Activated naive CD4-positive, alpha-beta T cell treated with Interleukin-2 at 50 U/mL for 16 hours (primary cell): ENCODE results near the gene CRB1.

Experiments used
- DNase-seq: peaks from one replicate; pipeline ENCODE4 v3.0.0-alpha.2; 2020

The CRB1 gene

DNA sequence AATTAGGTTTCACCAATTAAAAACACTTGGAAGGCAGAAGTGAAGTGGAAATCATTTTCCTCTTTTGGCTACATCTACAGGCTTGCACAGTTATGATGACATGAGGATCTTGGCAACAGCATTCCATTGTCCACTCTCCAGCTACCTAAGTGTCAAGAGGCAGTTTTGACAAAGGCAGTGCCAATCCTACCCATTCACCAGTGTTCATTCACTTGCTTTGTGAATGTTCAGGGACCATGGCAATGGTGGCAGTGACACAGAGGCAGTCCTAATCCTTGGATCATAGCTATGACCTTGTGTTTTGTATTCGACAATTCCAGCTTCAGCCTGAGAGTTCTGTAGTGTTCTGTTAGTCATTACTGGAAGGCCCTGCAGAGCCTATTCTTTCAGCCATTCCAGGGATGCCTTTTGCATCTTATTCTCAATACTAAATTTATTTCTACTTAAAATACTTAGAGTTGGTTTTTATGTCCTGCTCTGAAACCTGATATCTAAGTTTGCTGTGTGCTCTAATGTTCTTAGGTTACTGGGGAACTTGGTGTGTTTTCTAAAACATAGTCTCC lies 36.7 kb downstream of the CRB1 start:
- DNase-seq = no peak

DNA sequence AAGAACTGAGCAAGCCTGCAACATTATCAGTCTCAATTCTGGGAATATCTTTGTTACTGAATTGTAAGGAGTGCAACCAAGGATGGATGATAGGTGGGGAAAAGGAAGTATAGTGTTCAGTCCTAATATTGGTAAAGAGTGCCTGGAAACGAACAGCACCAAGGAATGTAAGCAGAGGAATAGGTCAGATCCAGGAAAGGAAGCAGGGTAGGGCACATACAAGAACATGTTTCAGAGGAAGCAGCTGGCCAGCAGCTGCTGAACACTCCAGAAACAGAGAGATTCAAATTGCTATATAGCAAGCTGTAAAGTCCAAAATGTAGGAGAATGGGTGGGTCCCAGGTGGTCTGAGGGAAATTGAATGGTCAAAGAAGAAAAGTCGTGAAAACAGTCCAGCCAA lies 37.9 kb downstream of the CRB1 start:
- DNase-seq = no peak

DNA sequence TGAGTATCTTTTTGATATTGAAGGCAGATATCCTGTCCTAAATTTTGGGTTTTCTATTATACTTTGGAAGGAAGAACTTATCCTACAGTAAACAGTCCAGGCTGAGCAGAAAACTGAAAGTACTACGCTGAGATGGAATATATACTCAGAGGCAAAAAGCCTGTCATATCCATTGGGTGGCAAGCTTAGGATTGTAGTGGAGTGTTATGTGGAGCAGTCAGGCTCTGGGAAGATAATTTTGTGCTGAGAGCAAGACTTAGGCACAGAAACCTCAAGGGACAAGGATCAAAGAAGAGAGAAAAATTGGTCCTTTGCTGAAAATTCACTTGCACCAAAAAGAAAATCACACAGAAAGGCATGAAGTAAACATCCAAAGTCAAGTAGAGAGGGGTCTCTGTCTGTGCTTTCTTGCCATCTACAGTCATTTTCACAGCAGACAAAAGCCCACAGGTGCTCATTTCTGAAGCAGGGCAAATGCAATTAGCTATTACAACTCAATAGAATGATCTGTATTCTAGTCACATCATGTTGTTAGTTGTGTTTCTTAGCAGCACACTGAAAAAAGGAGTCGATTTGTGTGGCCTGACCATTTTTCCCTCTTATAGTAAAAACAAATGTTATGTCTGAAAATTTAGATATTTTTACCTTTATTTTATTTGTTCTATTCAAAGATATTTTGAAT lies 38.5 kb downstream of the CRB1 start:
- no peak for DNase-seq

DNA sequence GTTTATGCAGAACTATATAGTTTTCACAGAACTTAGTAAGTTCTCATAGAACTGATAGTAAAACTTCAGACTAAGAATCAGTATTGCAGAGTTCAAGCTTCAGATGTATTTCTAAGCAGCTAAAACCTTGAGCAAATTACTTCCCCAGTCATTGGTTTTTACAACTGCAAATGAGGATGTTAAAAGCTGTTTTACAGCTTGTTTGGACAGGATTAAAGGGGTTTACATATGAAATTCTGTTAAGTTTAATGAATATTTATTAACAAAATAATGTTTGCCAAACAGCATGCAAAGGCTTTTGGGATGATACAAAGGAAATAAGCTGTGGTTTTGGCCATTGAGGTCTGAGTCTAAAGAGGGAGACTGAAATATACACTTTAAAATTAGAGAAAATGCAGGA lies 39.1 kb downstream of the CRB1 start:
- no peak for DNase-seq

DNA sequence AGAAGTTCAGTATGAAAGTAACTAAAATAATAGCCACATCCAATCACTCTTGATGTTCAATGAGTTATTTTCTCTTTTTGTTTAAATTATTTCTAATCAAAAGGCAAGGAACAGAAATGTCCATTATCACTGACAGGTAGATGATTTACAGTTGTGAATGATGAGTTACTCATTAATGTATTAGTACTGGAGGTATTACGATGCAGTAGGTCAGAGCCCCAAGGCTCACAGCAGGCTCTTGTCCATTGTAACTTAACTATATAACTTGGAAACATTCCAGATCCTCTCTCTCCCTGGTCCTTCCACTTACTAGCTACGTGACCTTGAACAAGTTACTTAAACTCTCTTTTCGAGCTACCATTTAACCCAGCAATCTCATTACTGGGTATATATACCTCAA lies 39.5 kb downstream of the CRB1 start:
- DNase-seq = no peak

DNA sequence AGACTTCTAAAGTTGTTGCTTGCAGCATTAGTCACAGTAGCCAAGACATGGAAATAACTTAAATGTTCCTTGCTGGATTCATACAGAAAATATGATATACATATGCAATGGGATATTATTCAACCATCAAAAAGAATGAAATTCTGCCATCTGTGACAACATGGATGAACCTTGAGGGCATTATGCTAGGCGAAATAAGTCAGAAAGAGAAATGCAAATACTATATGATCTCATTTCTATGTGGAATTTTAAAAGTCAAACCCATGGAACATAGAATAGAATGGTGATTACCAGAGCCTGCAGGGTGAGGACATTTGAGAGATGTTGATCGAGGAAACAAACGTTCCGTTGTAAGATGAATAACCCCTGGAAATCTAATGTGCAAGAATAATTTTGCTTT lies 43.0 kb downstream of the CRB1 start:
- DNase-seq = no peak

DNA sequence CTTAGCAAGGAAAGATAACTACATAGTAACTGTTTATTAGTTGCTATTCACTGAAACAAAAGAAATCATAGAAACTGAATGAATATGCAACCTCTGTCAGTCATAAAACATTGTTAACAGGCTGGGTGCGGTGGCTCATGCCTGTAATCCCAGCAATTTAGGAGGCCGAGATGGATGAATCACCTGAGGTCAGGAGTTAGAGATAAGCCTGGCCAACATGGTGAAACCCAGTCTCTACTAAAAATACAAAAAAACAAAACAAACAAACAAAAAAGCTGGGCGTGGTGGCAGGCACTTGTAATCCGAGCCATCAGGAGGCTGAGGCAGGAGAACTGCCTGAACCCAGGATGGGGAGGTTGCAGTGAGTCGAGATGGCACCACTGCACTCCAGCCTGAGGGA lies 44.1 kb downstream of the CRB1 start:
- DNase-seq = no peak

DNA sequence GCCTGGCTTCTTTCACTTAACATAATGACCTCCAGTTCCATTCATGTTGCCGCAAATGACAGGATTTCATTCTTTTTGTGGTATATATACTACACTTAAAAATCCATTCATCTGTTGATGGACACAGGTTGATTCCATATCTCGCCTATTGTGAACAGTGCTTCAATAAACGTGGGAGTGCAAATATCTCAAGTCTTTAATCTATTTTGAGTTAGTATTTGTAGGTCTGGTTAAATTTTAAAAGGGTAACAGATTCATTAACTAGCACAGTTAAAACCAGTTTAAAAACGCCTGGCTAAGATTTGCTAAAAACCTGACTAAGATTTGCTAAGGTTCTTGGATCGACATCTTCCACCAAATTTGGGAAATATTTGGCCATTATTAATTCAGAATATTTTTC lies 45.7 kb downstream of the CRB1 start:
- no peak for DNase-seq

DNA sequence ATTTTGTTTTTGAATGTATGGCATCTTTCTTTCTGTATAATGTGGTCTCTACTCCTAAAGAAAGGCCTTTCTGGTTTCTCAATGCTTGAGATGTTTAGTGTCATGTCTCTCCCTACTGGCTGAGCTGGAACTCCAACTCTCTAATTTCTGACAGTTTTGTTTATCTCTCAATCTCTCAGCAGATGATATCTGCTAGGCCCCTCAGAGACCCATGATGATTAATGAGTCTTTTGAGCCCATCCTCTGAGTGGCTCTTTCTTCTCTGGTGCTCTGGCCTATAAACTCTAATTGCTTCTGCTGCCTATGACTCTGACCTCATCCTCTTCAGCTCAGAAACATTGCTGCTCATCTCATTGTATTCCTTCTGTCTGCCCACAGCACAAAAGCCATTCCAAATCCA lies 46.6 kb downstream of the CRB1 start:
- no peak for DNase-seq

DNA sequence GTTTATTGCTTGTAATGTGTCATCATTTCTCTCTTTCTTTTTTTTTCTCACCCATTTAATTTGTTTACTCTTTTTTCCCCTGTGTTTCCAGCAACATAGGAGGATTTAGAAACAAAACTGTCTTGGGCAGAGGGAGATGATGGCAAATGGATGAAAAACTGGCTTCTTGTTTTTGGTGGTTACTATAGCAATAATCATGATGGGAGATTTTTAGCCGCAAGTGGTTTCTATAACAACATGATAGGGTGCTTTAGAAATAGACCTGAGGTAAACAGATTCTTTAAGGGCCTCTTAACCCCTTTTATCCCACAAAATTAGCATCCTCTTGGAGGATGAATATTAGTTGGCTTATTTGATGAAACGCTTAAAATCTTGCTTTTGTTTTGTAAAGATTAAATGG lies 51.6 kb downstream of the CRB1 start:
- DNase-seq = no peak

DNA sequence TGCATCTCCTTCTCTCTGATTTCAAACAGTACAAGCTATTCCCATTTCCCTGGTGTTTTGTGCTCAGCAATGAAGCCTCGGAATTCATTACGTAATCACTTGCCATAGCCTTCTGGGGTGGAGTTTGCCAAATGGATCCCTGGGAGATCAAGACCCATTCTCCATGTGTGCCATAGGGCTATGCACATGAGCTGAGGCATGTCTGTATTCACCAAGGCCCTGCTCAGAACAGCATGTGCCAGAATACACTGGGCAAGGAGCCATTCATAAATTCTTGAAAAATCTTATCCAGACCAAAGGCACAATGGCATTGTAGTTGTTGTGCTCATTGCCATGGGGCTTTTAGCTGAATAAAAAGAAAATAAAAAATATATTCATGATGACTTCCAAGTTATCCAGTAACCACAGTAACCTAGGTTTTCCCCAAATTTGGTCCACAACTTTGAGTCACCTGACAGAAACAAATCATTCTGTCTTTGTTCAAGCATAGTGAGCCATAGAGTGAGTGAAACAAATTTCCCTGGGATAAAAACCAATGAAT lies 53.0 kb downstream of the CRB1 start:
- DNase-seq = no peak

DNA sequence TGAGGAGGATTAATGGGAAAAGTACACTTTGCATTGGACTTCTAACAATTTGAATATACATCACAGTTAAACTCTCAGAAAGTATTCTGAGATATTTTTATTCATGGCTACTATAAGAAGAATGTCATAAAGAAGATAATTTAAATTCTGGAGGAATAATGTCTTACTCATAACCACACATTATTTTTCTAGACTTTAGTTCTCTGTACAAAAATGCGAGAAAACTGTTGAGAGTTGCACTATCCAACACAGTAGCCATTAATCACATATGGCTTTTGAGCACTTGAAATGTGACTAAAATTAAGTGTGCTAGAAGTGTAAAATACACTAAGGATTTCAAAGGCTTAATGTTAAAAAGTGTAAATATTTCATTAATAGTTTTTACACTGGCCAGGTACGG lies 53.8 kb downstream of the CRB1 start:
- DNase-seq = no peak

DNA sequence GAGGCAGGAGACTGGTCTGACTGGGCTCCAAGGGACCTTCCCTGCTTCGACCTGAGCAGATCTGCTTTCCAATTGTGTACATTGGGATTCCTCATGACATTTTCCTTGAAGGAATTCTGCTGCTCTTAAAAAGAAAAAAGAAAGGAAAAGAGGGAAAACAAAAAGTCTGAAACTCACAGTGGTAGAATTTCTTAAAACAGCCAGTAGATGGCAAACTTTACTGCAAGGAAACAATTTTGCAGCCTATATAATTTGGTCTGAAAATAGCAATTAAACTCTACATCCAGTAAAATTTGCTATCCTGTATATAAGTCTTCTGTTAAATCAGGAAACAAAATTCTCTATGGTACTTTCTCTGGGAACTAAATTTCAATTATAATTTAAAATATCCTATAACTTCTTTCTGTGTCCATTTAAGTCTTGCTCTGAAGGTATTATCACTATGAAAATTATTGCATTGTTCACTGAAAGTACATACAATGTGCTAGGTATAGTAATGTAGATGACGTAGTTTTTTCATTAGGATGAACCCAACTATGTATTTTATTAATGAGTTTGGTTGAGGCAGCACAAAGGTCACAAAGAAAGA lies 59.8 kb downstream of the CRB1 start:
- DNase-seq = no peak

DNA sequence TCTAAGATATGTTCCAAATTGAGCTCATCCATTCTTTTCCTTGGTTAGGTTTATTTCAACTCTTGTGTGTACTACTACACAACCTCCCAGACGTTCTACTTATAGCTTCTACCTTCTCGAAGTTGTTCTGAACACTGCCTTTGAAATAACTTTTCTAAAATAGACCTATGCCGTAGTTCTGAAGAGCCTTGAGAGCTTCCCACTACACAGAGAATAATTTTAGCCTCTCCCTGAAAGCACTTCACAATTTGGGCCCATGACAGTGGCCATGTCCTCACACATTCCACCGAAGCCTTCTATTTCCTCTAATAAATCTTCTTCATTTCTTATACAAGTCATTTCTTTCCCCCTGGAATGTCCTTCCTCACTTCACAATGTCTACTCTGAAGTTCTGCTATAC lies 62.2 kb downstream of the CRB1 start:
- DNase-seq = no peak

DNA sequence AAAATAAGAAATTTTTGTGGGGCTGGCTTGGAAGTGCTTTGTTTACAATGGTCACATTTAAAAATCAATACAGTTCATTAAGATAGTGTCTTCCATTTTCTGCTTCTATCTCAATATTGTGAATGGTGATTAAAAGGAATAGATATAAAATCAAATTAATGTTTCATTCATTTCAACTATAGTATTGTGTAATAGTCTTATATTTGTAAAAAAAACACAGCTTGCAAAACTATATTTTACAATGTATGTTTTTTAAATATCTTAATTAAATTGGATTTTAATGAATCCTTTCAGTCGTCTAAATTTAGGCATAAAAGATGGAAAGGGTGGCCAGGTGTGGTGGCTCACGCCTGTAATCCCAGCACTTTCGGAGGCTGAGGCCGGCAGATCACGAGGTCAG lies 63.5 kb downstream of the CRB1 start:
- DNase-seq = no peak

DNA sequence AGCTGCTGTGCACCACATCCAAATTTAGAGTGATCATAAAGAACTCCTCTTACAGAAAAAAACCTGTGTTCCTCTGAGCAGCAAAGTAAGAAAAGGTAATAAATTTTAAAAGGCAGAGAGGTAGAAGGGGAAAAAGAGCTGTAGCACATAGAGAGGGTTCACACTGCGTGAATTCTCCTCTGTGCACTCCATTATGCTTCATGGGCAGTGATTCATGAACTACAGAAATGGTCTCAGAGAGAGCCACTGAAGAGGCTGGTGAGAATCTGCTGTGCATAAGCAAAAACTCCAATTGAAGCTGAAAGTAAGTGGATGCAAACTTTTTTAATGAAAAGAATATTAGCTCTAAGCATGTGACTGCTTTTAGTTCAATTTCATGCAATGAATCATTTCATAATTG lies 65.0 kb downstream of the CRB1 start:
- no peak for DNase-seq

DNA sequence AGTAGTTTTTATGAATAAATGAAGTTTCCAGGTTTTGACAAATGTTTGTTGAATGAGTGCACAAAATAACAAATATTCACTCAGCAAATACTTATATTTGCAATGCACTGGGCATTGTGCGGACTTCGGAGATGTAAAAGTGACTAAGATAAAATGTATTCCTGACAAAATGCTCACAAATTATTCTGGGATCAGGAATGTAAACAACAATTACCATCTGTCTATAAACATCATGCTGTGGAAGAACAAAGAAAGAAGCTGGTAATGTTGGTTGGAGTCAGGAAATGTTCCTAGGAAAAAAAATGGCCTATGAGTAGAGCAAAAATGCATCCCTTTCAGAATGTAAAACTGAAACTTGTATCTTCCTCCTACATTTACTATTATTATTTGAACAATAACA lies 68.5 kb downstream of the CRB1 start:
- no peak for DNase-seq

DNA sequence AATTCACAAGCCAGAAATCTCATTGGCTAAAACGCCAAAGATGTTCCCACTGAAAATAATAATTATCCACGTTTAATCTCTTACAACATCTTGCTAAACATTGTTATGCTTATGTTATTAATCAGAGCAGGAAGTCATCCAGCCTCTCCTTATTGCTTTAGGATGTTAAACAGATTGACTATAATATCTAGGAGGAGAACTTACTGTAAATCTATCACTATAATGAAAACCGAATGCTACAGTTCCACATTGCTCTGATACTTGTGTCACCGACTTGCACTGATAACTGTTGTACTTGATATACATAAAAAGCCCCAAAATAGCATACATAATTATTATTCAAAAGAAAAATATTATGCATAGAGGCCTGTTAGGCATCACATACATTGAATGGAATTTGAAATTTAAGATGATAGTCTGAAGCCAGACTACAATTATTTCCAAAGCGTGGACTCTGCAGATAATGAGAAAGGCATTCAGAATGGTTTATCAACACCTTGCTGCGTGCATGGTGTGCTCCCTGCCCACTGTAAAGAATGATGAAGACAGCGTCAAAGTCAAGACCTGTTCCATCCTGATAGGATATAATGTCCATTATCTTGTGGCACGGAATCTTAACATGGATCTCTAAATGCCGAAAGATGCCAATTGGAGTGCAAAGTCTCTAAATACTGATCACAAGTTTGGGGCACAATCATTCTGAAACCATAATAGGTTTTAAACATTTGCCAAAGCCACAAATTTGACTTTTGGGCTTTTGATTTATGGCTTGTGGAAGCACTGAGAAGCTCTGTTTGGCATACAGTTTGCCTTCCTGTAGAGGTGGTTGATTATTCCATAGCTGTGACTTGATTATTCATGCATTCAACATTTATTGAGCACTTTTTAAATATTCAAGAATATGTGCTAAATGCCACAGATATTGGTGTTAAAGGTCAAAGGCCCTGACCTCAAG lies 71.3 kb downstream of the CRB1 start:
- DNase-seq = no peak

DNA sequence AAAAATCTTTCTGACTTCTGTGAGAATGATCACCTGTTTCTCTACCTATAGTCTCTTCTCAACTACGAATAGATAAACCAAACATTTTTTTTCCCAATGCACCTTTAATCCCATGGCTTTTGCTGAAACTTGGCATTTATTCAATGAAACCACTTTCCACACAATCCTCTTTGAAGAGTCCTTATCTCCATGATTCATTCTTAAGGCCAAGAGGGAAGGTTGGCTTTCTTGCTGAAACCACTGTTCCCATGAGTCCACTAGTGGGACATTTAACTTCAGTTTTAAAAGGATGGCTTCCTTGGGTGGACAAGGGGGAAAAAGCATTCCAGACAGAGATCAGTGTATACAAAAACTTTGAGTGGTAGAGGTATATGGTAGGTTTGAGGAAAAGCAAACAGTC lies 73.6 kb downstream of the CRB1 start:
- DNase-seq = no peak

DNA sequence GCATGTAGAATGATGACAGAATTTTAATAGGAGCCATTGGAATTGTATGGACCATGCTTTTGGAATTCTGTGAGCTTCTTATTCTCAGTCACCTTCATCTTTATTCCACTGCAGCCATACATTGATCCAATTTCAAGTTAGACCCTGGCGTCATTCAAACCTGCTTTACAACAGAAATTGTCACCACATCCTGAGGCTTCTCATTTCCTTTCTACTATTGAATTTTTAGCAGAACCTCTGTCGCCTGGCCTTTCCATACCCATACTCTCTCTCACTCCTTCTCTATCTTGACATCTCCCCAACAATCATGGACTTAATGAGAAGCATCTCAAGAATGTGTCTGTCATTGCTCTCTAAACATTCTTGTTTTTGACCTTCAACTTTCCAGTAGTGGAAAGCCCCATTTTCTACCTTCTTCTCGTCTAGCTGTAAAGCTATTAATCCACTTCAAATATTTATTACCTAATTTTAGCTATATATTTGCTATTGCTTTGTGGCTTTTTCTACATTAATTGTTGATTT lies 74.1 kb downstream of the CRB1 start:
- no peak for DNase-seq

DNA sequence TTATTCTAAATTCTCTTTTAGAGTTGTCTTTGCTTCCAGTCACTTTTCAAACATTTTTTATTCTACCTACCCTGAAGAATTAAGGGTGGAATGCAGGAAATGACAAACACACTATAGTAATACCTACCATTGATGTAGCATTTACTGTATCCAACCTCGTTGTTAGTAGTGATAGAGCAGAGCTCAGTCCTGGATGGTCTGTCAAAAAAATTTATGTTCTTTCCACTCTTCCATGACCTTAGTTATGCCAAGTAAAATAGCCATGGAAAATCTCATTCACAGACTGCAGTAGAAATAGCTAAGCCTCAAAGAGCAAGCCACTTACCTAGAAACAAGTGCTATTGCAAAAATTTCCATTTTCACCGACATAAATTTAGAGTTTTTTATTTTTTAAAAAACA lies 74.6 kb downstream of the CRB1 start:
- DNase-seq = no peak

DNA sequence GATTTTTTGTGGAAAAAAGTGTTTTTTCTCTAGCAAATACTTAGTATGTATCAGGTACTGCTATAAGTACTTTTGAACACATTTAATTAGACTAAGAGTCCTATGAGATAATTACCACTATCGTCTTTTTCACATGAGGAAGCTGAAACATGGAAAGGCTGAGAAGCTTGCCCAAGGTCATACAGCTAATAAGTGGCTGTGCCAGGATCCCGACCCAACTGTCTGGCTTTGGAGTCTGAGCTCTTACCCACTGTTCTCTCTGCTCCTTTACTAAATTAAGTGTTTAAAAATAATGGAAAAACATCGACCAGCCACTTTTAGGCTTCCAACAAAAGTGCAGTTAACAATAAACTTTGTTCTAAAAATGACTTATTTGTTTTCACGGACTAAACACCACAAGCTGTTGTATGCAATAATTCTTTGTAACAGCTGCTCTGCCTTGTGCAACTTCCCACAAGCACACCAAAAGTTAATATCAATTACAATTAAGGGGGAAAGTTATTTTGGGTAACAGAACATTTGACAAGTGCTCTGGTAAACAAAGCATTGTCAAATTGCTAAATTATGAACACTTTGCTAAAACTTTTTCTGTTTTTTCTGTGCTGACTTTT lies 75.7 kb downstream of the CRB1 start:
- DNase-seq = no peak
